ENCODE results near the gene DCTN2. TPM values are rescaled to one million over a fixed set of nuclear protein-coding genes. Genes with fewer than 3 reads are reported as not detected.

Gene DCTN2
- total RNA-seq, 1 experiment from 2014 or later = 121 TPM

DNA sequence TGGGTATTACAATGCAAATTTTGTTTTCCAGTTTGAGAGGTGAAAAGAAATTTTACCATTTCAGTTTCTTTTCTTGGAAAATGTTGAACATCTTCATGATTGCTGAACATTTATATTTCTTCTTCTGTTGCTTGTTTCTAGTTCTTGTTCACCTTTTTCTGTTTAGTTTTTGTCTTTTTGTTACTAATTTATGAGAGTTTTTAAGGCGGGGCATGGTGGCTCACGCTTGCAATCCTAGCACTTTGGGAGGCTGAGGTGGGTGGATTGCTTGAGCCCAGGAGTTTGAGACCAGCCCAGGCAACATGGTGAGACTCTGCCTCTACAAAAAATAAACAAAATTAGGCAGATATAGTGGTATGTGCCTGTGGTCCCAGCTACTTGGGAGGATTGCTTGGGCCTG, 13.5 kb upstream of the DCTN2 start:
- CTCF ChIA-PET = no interaction called here
- no peaks in the 10 kb centered on the region for H3K36me3 Mint-ChIP-seq (ENCODE audit: insufficient read depth, unreplicated experiment)
- H3K9me3 Mint-ChIP-seq (ENCODE audit: low read depth, unreplicated experiment) = no peaks in the 10 kb centered on the region
- intact Hi-C loops (cut with micrococcal nuclease; ENCODE audit: unreplicated experiment) = no loop called here
- no peak overlapping the region for H3K4me3 Mint-ChIP-seq (ENCODE audit: low read depth, unreplicated experiment)
- TF ChIP-seq, protein P1, sequence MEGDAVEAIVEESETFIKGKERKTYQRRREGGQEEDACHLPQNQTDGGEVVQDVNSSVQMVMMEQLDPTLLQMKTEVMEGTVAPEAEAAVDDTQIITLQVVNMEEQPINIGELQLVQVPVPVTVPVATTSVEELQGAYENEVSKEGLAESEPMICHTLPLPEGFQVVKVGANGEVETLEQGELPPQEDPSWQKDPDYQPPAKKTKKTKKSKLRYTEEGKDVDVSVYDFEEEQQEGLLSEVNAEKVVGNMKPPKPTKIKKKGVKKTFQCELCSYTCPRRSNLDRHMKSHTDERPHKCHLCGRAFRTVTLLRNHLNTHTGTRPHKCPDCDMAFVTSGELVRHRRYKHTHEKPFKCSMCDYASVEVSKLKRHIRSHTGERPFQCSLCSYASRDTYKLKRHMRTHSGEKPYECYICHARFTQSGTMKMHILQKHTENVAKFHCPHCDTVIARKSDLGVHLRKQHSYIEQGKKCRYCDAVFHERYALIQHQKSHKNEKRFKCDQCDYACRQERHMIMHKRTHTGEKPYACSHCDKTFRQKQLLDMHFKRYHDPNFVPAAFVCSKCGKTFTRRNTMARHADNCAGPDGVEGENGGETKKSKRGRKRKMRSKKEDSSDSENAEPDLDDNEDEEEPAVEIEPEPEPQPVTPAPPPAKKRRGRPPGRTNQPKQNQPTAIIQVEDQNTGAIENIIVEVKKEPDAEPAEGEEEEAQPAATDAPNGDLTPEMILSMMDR (IDR thresholded peaks at IDR 0.05; ENCODE audit: unreplicated experiment) = no peak
- no TSS peak for BruUV-seq (replicated peaks)
- peaks cover 7% of the 10 kb centered on the region for H3K4me1 Mint-ChIP-seq (ENCODE audit: low read depth, unreplicated experiment)
- H3K27ac Mint-ChIP-seq (ENCODE audit: unreplicated experiment) = no peak overlapping the region
- no peak for DNase-seq
- H3K27me3 Mint-ChIP-seq (ENCODE audit: unreplicated experiment) = peaks cover 35% of the 10 kb centered on the region

DNA sequence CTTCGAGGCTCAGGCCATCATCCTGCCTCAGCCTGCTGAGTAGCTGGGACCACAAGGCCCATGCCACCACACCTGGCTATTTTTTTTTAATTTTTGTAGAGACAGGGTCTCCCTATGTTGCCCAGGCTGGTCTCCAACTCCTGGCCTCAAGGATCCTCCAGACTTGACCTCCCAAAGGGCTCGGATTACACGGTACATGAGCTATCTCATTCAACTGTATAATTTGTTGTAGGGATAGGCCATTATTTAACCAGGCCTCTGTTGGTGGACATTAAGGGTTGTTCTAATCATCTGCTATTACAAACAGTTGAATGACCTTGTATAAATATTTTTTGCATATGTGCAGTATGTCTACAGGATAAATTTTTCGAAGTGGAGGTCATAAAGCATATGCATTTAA, 11.9 kb upstream of the DCTN2 start:
- CTCF ChIA-PET = no interaction called here
- Mint-ChIP-seq H3K27ac (ENCODE audit: unreplicated experiment) (no peak overlapping the region), H3K4me3 (ENCODE audit: low read depth, unreplicated experiment) (no peak overlapping the region), H3K9me3 (ENCODE audit: low read depth, unreplicated experiment) (no peaks in the 10 kb centered on the region), H3K4me1 (ENCODE audit: low read depth, unreplicated experiment) (peaks cover 7% of the 10 kb centered on the region), H3K27me3 (ENCODE audit: unreplicated experiment) (peaks cover 32% of the 10 kb centered on the region), H3K36me3 (ENCODE audit: insufficient read depth, unreplicated experiment) (no peaks in the 10 kb centered on the region)
- no TSS peak for BruUV-seq (replicated peaks)
- no peak for DNase-seq
- intact Hi-C loops (cut with micrococcal nuclease; ENCODE audit: unreplicated experiment) = no loop called here
- TF ChIP-seq, protein P1 (IDR thresholded peaks at IDR 0.05; ENCODE audit: unreplicated experiment) = no peak

GRCh38 chr12:57554897-57555296, 7.9 kb upstream of the DCTN2 start:
- Mint-ChIP-seq H3K4me3 (ENCODE audit: low read depth, unreplicated experiment) (no peak overlapping the region), H3K9me3 (ENCODE audit: low read depth, unreplicated experiment) (no peaks in the 10 kb centered on the region), H3K4me1 (ENCODE audit: low read depth, unreplicated experiment) (peaks cover 7% of the 10 kb centered on the region), H3K27me3 (ENCODE audit: unreplicated experiment) (peaks cover 52% of the 10 kb centered on the region), H3K36me3 (ENCODE audit: insufficient read depth, unreplicated experiment) (no peaks in the 10 kb centered on the region), H3K27ac (ENCODE audit: unreplicated experiment) (no peak overlapping the region)
- CTCF ChIA-PET = no interaction called here
- intact Hi-C loops (cut with micrococcal nuclease; ENCODE audit: unreplicated experiment) = no loop called here
- no peak for DNase-seq
- no TSS peak for BruUV-seq (replicated peaks)
- TF ChIP-seq, protein P1 (IDR thresholded peaks at IDR 0.05; ENCODE audit: unreplicated experiment) = no peak

DNA sequence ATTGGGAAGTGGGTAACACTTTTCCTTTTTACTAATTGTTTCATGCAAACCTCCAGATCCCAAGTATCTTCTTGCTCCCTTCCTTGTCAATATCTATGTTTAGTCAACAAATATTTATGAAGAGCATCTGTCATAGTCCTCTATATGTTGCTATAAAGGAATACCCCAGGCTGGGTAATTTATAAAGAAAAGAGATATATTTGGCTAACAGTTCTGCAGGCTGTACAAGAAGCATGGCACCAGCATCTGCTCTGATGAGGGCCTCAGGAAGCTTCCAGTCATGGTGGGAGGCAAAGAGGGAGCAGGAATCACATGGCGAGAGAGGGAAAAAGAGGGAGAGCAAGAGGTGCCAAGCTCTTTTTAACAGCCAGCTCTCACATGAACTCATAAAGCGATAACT, 7.5 kb upstream of the DCTN2 start:
- no peak for DNase-seq
- TF ChIP-seq, protein P1 (IDR thresholded peaks at IDR 0.05; ENCODE audit: unreplicated experiment) = no peak
- Mint-ChIP-seq H3K27me3 (ENCODE audit: unreplicated experiment) (peaks cover 56% of the 10 kb centered on the region), H3K27ac (ENCODE audit: unreplicated experiment) (no peak overlapping the region), H3K9me3 (ENCODE audit: low read depth, unreplicated experiment) (no peaks in the 10 kb centered on the region), H3K4me1 (ENCODE audit: low read depth, unreplicated experiment) (peaks cover 7% of the 10 kb centered on the region), H3K4me3 (ENCODE audit: low read depth, unreplicated experiment) (no peak overlapping the region), H3K36me3 (ENCODE audit: insufficient read depth, unreplicated experiment) (no peaks in the 10 kb centered on the region)
- intact Hi-C loops (cut with micrococcal nuclease; ENCODE audit: unreplicated experiment) = no loop called here
- no TSS peak for BruUV-seq (replicated peaks)
- CTCF ChIA-PET = no interaction called here

Measured in Calu3 (cell line).